Endothelial cell of umbilical vein (primary cell): ENCODE results near the gene ITGA6. TPM values are rescaled to one million over a fixed set of nuclear protein-coding genes. Genes with fewer than 3 reads are reported as not detected.

Experiments used
- BruUV-seq: library from RNA; stranded (reverse); fragments of 400-500 nt; replicated peaks from 2 replicates; lab custom pipeline; 2021; lab: Mats Ljungman, UMichigan
- CTCF ChIA-PET: fragments of 300-600, 350-600 bp; sonication (Branson Sonifier 250); formaldehyde crosslinking; loops from one replicate; lab custom pipeline; 2021; ENCODE audit warnings: antibody characterized with exemption, inconsistent platforms; lab: Charles Lee
- POLR2A ChIA-PET: fragments of 300-600, 350-600 bp; sonication (Branson Sonifier 250); formaldehyde crosslinking; loops from one replicate; lab custom pipeline; 2021; ENCODE audit warnings: antibody characterized with exemption, inconsistent platforms; lab: Charles Lee
- DNase-seq: peaks from one replicate; pipeline ENCODE4 v3.0.0-alpha.2; 2011; ENCODE audit warnings: low read depth, low spot score
- FAIRE-seq: peaks from 2 replicates; lab custom pipeline; 2011; peaks lifted over from hg19 to GRCh38; lab: Jason Lieb, UNC
- H2AFZ ChIP-seq: 2 replicates; pipeline ENCODE4 v1.6.0; 2012; ENCODE audit warnings: low read depth, low read length, control low read depth, inconsistent platforms
- H3K27ac ChIP-seq: 2 replicates; pipeline ENCODE4 v1.5.1; 2011; ENCODE audit warnings: low read depth, mild to moderate bottlenecking, control low read depth, low read length, moderate library complexity; ENCODE audit not compliant: insufficient read depth
- H3K27me3 ChIP-seq, 2 experiments: 2 replicates each; pipeline versions ENCODE4 v1.6.0 to v1.6.1; 2011; ENCODE audit warnings: low read length in 2 of 2, mixed read lengths in 1 of 2; ENCODE audit not compliant: control insufficient read depth in 2 of 2, insufficient read depth in 2 of 2
- H3K36me3 ChIP-seq, 2 experiments: 2 replicates in 1 of 2; 3 replicates in 1 of 2; pipeline ENCODE4 v1.5.1; 2011; ENCODE audit warnings: low read length in 2 of 2, mild to moderate bottlenecking in 1 of 2, moderate library complexity in 1 of 2; ENCODE audit not compliant: control insufficient read depth in 2 of 2, insufficient read depth in 2 of 2; ENCODE audit errors: extremely low read depth in 1 of 2
- H3K4me1 ChIP-seq: 3 replicates; pipeline ENCODE4 v1.5.1; 2011; ENCODE audit warnings: mild to moderate bottlenecking, low read length; ENCODE audit not compliant: control insufficient read depth, insufficient read depth; ENCODE audit errors: extremely low read depth
- H3K4me2 ChIP-seq: 2 replicates; pipeline ENCODE4 v1.6.1; 2011; ENCODE audit warnings: low read length, control low read depth, mixed read lengths; ENCODE audit not compliant: insufficient read depth
- H3K4me3 ChIP-seq, 3 experiments: fragments of 200-600 bp in 1 of 3; sonication (generic), shearing (Covaris generic) in 1 of 3; replicated peaks in 1 of 3; 2 replicates each; pipeline ENCODE4 v1.5.1; 2011 to 2016; ENCODE audit warnings: control low read depth in 3 of 3, low read length in 3 of 3, mild to moderate bottlenecking in 2 of 3, inconsistent platforms in 1 of 3, low read depth in 1 of 3, moderate library complexity in 1 of 3; ENCODE audit not compliant: insufficient read depth in 1 of 3
- H3K79me2 ChIP-seq: 2 replicates; pipeline ENCODE4 v1.6.0; 2012; ENCODE audit warnings: low read length, inconsistent platforms; ENCODE audit not compliant: control insufficient read depth, insufficient read depth
- H3K9ac ChIP-seq: replicated peaks from 2 replicates; pipeline ENCODE3; 2011; ENCODE audit warnings: low read length, control low read depth; ENCODE audit not compliant: insufficient read depth; ENCODE audit errors: extremely low read depth
- H3K9me1 ChIP-seq: replicated peaks from 3 replicates; pipeline ENCODE4 v1.6.0; 2011; ENCODE audit warnings: mild to moderate bottlenecking, low read length; ENCODE audit not compliant: control insufficient read depth, insufficient read depth; ENCODE audit errors: extremely low read depth
- H3K9me3 ChIP-seq: replicated peaks from 2 replicates; pipeline ENCODE4 v1.5.1; 2012; ENCODE audit warnings: low read length, inconsistent platforms; ENCODE audit not compliant: control insufficient read depth, insufficient read depth
- H4K20me1 ChIP-seq: replicated peaks from 2 replicates; pipeline ENCODE3; 2011; ENCODE audit warnings: mild to moderate bottlenecking, low read length; ENCODE audit not compliant: control insufficient read depth, insufficient read depth; ENCODE audit errors: extremely low read depth
- EZH2 ChIP-seq: IDR thresholded peaks from 2 replicates; pipeline ENCODE4 v1.6.1; 2012; ENCODE audit warnings: borderline replicate concordance, low read depth, mild to moderate bottlenecking, moderate library complexity, low read length, inconsistent platforms; ENCODE audit not compliant: severe bottlenecking
- FOS ChIP-seq: IDR thresholded peaks from 2 replicates; pipeline ENCODE4 v1.6.1; 2011; ENCODE audit warnings: mild to moderate bottlenecking, low read length, moderate library complexity, borderline replicate concordance; ENCODE audit not compliant: insufficient read depth
- GATA2 ChIP-seq: IDR thresholded peaks from 2 replicates; pipeline ENCODE4 v1.7.0; 2011; ENCODE audit warnings: low read depth, mild to moderate bottlenecking, moderate library complexity, mixed read lengths, low read length; ENCODE audit not compliant: insufficient read length, insufficient read depth
- JUN ChIP-seq: IDR thresholded peaks from 2 replicates; pipeline ENCODE4 v1.6.1; 2011; ENCODE audit warnings: borderline replicate concordance, low read depth; ENCODE audit not compliant: insufficient read length, insufficient read depth
- MYC ChIP-seq: IDR thresholded peaks from one replicate; pipeline ENCODE4 v1.6.1; 2011; ENCODE audit warnings: mild to moderate bottlenecking, low read depth, low read length
- POLR2A ChIP-seq: IDR thresholded peaks from 2 replicates; pipeline ENCODE4 v1.6.1; 2012; ENCODE audit warnings: low read depth, mild to moderate bottlenecking, control low read depth, low read length
- POLR2AphosphoS5 ChIP-seq: IDR thresholded peaks from 2 replicates; pipeline ENCODE4 v1.6.1; 2012; ENCODE audit warnings: low read depth, mild to moderate bottlenecking, control low read depth, low read length, moderate library complexity; ENCODE audit not compliant: insufficient read depth
- dilution Hi-C: fragments of 300-500 bp; cut with MboI; formaldehyde crosslinking; loops from one replicate; pipeline ENCODE4 v1.15.0; 2019; ENCODE audit warnings: low sequenced_read_pairs; ENCODE audit not compliant: extremely low pct_ligation_motif_present
- intact Hi-C: fragments of 100-400 bp; cut with micrococcal nuclease; formaldehyde crosslinking; loops from one replicate; pipeline ENCODE4 v1.10.0; 2022
- polyA plus RNA-seq, 4 experiments: library from polyadenylated mRNA; depleted of rRNA in 3 of 4; stranded (reverse) in 3 of 4; unstranded in 1 of 4; fragments of >200 nt; gene quantifications; 2 replicates each; pipeline versions ENCODE4 v1.2.1 to v1.2.3, GENCODE V29; 2011 to 2012; ENCODE audit warnings: missing spikeins in 1 of 4
- total RNA-seq: library from RNA; stranded (reverse); gene quantifications from 2 replicates; pipeline ENCODE4 v1.2.3, GENCODE V29; 2021
- TF ChIP-seq, protein P1 (sequence below), 2 donors: IDR thresholded peaks; 1 replicate in 1 of 2; 2 replicates in 1 of 2; pipeline ENCODE4 v1.5.1; 2011; ENCODE audit warnings: low read length in 2 of 2, mild to moderate bottlenecking in 2 of 2, moderate library complexity in 2 of 2, control low read depth in 1 of 2, inconsistent platforms in 1 of 2, low read depth in 1 of 2; ENCODE audit not compliant: insufficient read depth in 1 of 2; ENCODE audit errors: extremely low read depth in 1 of 2
- TF ChIP-seq, protein P2 (sequence below): IDR thresholded peaks from 2 replicates; pipeline ENCODE4 v1.6.1; 2011; ENCODE audit not compliant: insufficient read depth, insufficient read length

Gene ITGA6
- total and polyA plus RNA-seq, 2 donors (not counting 3 experiments of a cell fraction or from before 2014, with no cell fraction given), result 24.9 to 208 TPM

DNA sequence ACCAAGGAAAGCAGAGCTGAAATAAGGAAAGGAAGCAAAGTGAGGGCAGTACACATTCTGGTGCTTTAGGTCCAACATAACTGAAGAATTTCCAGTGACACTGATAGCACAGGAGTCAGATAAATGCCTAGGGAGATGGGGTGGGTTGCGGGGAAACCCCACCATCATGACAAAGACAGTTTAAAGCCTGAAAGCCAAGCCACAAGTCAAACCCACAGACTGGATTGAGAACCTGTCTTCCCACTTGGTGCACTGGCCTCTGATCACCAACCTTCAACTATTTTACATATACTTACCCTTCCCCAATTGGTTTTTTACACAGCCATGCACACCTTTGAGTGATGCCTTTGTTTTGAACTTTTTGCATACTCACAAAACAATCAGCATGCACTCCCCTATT, 106.3 kb downstream of the ITGA6 start:
- ChIA-PET CTCF (no interaction called here), POLR2A (no interaction called here)
- intact Hi-C loops (no loop called here), dilution Hi-C loops (no loop called here)
- BruUV-seq, result no TSS peak
- H3K27ac ChIP-seq, result no peak overlapping the region
- no peak for TF ChIP-seq MYC
- TF ChIP-seq JUN, result no peak
- TF ChIP-seq, protein P1, sequence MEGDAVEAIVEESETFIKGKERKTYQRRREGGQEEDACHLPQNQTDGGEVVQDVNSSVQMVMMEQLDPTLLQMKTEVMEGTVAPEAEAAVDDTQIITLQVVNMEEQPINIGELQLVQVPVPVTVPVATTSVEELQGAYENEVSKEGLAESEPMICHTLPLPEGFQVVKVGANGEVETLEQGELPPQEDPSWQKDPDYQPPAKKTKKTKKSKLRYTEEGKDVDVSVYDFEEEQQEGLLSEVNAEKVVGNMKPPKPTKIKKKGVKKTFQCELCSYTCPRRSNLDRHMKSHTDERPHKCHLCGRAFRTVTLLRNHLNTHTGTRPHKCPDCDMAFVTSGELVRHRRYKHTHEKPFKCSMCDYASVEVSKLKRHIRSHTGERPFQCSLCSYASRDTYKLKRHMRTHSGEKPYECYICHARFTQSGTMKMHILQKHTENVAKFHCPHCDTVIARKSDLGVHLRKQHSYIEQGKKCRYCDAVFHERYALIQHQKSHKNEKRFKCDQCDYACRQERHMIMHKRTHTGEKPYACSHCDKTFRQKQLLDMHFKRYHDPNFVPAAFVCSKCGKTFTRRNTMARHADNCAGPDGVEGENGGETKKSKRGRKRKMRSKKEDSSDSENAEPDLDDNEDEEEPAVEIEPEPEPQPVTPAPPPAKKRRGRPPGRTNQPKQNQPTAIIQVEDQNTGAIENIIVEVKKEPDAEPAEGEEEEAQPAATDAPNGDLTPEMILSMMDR (IDR thresholded peaks at IDR 0.05; ENCODE audit: extremely low read depth in 1 of 2, insufficient read depth in 1 of 2, low read depth in 1 of 2, low read length in 2 of 2), result no peak
- TF ChIP-seq, protein P2, sequence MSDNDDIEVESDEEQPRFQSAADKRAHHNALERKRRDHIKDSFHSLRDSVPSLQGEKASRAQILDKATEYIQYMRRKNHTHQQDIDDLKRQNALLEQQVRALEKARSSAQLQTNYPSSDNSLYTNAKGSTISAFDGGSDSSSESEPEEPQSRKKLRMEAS, result no peak
- no peak for TF ChIP-seq GATA2
- no peak for TF ChIP-seq EZH2
- no peak for TF ChIP-seq POLR2A
- TF ChIP-seq FOS, result no peak
- TF ChIP-seq POLR2AphosphoS5, result no peak
- DNase-seq, result no peak
- no peak overlapping the region for H2AFZ ChIP-seq
- H3K9ac ChIP-seq, result no peak overlapping the region
- no peak overlapping the region for H3K4me2 ChIP-seq
- H3K27me3 ChIP-seq, result no peaks in the 10 kb centered on the region
- no peaks in the 10 kb centered on the region for H3K9me1 ChIP-seq
- no peaks in the 10 kb centered on the region for H4K20me1 ChIP-seq
- no peaks in the 10 kb centered on the region for H3K9me3 ChIP-seq
- H3K4me3 ChIP-seq, result no peak overlapping the region
- no peaks in the 10 kb centered on the region for H3K36me3 ChIP-seq
- no peak for FAIRE-seq
- no peaks in the 10 kb centered on the region for H3K4me1 ChIP-seq
- no peaks in the 10 kb centered on the region for H3K79me2 ChIP-seq
